IMR-90 (cell line): ENCODE data around the gene TSR3. TPM values are rescaled to one million over a fixed set of nuclear protein-coding genes. Genes with fewer than 3 reads are reported as not detected.

ENCODE experiments used
- CTCF ChIP-seq: conservative IDR thresholded peaks from 2 replicates; pipeline ENCODE4 v1.5.1; 2012; ENCODE audit warnings: mild to moderate bottlenecking, low read depth, low read length, improper control_type of control experiment
- MAZ ChIP-seq: IDR thresholded peaks from 2 replicates; pipeline ENCODE4 v1.6.1; 2012; ENCODE audit warnings: low read depth, mild to moderate bottlenecking, low read length, improper control_type of control experiment, moderate library complexity, borderline replicate concordance
- polyA plus RNA-seq, 3 experiments: library from polyadenylated mRNA; depleted of rRNA; stranded (reverse); fragments of >200 nt; gene quantifications; 2 replicates each; pipeline ENCODE4 v1.2.3, GENCODE V29; 2012; ENCODE audit warnings: low replicate concordance in 1 of 3
- total RNA-seq: library from RNA; depleted of rRNA; stranded (reverse); fragments of >200 nt; gene quantifications from 2 replicates; pipeline ENCODE4 v1.2.3, GENCODE V29; 2012

The TSR3 gene
- total and polyA plus RNA-seq, 2 of the 4 experiments (the other 2 are of a cell fraction), result 38.0 to 52.9 TPM

GRCh38 chr16:1351582-1352362 lies at the start of gene TSR3, which contains the start of gene GNPTG (continued):
- TF ChIP-seq CTCF (no peak), MAZ (peak; percentile 67; the same call in 1 of the 2 replicates)
